Stomach (tissue), 4 donors: ENCODE measurements around the gene NLGN4X.

ENCODE experiments used
- CTCF ChIP-seq, 7 experiments: fragments of 450-650 bp in 4 of 7; fragments of 200-600 bp in 3 of 7; sonication (generic) in 3 of 7; IDR thresholded peaks; one replicate each; pipeline ENCODE4 v1.5.1; 2016 to 2019; ENCODE audit warnings: antibody characterized with exemption in 7 of 7, control low read depth in 2 of 7, mild to moderate bottlenecking in 1 of 7
- EP300 ChIP-seq: sonication (generic); formaldehyde crosslinking; IDR thresholded peaks from one replicate; pipeline ENCODE4 v1.6.1; 2017; ENCODE audit warnings: antibody characterized with exemption
- POLR2A ChIP-seq, 4 donors: fragments of 450-650 bp; IDR thresholded peaks; one replicate each; pipeline ENCODE4 v1.6.1; 2016; ENCODE audit warnings: antibody characterized with exemption in 4 of 4, control low read depth in 2 of 4, mild to moderate bottlenecking in 1 of 4, moderate library complexity in 1 of 4
- POLR2AphosphoS5 ChIP-seq, 3 donors: sonication (generic); formaldehyde crosslinking; IDR thresholded peaks; one replicate each; pipeline ENCODE4 v1.6.1; 2016; ENCODE audit warnings: antibody characterized with exemption in 3 of 3

DNA sequence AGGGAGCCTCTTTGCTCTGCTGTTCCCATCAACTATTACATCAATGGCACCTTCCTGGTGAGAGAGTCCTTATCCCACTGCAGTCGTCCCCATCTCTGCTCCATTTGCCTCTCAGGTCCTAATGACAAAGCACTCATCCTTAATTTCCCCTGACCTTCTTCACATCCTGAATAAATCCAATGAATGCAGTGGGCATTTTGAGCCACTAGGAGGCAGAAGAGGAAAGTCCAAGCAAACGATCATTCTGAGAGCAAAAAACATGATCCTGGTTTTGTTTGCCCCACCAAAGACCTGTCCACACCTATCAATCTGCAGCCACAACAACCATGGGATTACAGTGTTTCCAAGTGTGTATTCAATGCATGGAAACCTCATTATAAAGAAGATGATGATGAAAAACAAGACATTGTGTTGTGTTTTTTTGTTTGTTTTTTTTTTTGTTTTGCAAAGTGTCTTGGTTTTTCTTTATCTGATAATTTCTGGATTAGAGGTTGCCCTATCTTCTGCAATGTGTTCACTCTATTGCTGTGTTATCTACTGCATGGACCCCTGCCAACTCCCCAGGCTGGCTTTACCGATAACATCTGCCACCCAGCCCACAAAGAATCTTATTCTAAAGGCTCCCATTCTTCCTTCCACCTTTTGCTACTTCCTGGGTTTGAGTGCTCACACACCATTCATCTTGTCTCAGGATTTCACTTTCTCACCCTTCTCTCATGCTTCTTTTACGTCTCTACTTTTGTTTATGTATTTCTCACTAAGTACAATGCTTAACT lies 207.2 kb downstream of the NLGN4X start:
- TF ChIP-seq CTCF (IDR thresholded peaks at IDR 0.05) (peak in 5 of 7 experiments; percentile 18 to 66 (median 48)), POLR2A (IDR thresholded peaks at IDR 0.05) (no peak), EP300 (no peak), POLR2AphosphoS5 (IDR thresholded peaks at IDR 0.05) (no peak)
